HEK293 (cell line): Measurements from ENCODE around the gene STK32C.

Source experiments
- ZBTB7A ChIP-seq: fragments of 450-650 bp; formaldehyde crosslinking; IDR thresholded peaks from 2 replicates; pipeline ENCODE4 v1.5.1; 2016; ENCODE audit warnings: low read depth, missing biosample characterization, missing genetic modification characterization
- ZNF324 ChIP-seq: fragments of 450-650 bp; formaldehyde crosslinking; IDR thresholded peaks from 2 replicates; pipeline ENCODE4 v1.5.1; 2016; ENCODE audit warnings: missing biosample characterization, missing genetic modification characterization

DNA sequence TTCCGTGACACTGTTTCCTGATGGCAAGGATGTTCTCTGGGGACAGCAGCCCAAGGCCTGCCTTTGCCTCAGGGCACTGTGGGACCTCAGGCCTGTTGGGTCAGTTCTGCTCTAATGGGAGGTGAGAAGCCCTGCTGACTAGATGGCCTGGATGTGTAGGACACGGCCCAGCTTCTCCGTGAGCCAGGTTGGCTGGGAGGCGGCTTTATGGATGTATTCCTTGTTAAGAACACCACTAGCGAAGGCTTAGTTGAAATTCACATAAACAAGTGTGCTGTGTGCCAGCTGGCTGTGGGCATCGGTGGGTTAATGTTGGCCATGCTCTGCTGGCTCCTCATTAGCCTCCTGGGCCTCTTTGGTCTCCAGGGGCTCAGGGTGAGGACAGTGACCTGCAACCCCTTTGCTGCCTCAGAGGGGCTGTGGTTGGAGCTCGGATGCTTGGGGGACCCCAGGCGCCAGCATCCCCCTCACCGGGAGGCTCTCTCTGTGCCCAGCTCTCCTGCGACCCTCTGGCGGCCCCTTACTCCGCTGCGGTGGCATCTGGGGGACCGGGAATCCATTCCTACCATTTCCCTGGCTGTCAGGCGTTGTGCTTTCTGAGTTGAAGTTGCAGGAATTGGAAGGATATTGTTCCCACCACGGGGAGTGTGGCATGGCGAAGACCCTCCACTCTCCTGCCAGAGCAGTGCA lies 143.8 kb downstream of the STK32C start:
- TF ChIP-seq ZNF324 (tag by site-specific recombination) (no peak), ZBTB7A (tag by site-specific recombination) (no peak)
